GM21576 (cell line): ENCODE data around the gene ZMIZ1.

Source experiments
- ATAC-seq: cut with Tn5 transposase; IDR thresholded peaks from one replicate; pipeline ENCODE4 v1.9.1; 2021; ENCODE audit warnings: mild to moderate bottlenecking, moderate library complexity; ENCODE audit not compliant: unreplicated experiment

The ZMIZ1 gene

DNA sequence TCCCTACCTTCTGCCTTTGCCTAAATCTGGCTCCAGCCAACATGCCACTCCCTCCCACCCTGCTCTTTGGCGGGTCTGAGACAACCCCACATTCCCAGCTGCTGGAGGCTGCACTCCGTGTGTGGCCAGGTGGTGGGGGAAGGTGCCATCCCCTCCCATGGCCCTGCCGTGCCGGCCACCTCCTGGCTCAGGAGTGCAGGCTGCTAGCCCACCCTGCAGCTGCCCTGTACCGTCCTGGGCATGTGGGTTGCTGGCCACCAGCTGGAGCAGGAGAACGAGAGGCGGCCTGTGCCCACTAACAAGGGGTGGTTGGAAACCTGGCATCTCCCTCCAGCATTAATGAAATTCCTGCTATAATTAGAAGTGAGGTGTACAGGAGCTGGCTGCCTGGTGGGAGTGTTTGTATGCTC, 97.6 kb downstream of the ZMIZ1 start:
- no peak for ATAC-seq

DNA sequence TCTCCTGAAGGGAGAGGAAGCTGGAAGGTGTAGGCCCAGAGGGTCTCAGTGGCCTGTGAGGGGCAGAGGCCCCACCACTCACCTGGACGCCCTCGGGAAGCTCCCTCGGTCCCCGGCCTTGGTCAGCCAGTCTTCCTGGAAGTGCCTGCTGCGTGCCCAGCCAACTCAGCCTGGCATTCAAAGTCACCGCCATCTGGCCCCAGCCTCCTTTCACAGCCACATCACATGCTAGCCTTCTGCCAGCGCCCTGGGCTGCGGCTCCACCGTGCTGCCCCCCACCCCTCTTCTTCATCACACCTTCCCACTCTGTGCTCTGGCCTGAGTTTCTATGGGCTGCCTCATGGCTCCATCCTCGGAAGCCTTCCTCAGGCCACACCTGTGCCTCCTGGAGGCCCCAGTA, 98.0 kb downstream of the ZMIZ1 start:
- ATAC-seq, result no peak

DNA sequence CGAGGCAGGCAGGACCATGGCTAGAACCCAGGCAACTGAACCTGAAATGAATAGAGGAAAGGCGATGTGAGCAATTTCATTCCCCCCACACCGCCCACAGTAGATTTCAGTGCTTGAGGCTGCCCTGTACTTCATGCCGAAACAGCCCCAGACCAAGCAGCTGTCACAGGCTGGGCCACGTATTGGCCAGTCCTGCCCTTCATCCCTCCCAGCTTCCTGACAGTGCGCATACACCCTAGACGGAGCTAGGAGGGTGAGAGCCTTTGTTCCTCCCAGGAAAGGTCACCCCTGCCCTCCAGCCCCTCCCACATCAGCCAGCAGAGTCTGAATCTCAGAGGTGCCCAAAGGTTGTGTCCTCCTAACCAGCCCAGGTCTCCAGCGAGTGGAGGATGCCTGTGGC, 98.8 kb downstream of the ZMIZ1 start:
- ATAC-seq, result no peak

DNA sequence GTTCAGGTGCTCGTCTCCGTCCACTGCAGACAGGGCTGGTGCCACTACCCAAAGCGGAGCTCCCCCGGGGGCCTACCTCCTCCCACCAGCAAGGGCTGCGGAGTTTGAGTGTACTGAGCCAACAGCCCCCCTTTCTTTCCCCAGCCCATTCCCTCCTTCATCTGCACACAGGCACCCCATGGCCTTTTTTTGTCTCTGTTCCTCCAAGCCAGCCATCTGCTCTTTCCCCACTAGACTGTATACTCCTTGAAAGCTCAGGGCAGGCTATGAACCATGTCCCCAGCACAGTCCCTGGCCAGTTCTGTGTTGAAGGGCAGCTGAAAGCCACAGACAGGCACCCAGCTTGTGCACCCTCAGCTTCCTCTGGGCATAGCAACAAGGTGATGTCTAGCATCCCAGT, 99.4 kb downstream of the ZMIZ1 start:
- no peak for ATAC-seq

DNA sequence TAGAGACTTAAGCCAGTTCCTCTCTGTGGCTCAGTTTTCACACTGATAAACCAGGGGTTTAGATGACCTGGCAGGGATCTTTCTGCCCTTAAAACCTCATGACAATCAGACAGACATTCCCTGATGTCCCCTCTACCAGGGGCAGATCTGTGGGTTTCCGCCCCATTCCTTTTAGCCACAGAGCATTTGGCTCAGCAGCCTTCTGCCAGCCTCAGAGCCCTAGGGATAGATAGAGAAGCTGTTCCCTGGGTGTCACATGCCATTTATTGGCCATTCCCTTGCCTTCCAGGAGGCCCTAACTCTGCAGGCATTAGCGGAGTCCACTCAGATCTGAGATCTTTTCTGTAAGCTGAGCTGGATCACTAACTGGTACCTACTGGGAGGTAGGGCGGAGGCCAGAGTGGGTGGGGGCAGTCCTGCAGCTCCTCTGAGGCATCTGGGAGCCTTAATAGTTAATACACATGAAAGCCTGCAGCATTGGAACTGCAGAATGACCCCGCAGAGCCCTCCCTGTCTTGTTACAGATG, 101.5 kb downstream of the ZMIZ1 start:
- no peak for ATAC-seq

DNA sequence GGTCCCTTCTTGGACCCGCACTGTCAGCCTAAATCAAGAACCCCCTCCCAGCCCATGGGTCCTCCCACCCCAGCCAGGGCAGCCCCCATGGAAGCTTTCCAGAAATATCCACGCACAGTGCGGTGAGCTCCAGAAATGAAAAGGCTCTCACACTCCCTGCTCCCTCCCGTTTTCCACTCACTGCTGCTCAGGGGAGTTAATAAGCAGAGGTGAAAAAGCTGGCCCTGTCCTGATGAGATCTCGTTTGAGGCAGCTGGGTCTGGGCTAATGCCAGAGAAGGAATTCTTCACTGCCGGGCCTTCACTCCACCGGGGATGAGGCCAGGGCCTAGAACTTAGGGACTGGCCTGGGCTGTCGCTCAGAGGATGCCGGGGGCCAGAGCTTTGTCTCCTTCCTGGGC, 102.2 kb downstream of the ZMIZ1 start:
- ATAC-seq, result no peak

DNA sequence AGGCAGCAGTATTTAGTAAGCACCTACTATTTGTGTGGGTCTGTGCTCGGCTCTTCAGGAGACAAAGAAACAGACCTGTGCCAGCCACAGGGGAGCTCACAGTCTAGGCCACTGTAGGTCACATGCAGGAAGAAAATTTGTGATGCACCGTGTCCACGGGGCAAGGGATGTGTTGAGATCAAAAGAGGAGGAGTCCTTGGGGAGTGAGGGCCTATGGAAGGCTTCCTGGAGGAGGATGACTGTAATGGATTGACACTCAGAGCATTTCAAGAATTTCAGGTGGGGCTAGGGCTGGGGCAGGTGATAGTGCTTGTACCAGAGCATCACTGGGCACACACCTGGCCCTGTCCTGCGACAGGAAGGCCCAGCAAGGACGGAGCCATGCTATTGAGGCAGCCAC, 102.7 kb downstream of the ZMIZ1 start:
- ATAC-seq, result no peak

DNA sequence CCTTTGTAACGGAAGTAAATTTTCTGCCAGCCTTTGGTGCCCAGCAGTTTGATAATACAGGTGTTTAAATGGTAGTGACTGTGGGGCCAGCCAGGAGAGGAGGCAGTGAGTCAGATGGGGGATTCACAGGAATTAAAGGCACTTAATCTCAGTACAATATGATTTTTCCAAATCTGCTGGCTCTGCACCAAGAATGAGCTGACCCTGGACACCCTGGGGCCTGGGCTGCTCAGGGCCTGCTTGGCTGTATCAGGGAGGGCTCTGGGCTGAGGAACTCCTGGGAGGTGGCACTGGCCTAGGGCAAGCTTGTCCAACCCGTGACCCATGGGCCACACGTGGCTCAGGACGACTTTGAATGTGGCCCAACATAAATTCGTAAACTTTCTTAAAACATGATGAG, 104.1 kb downstream of the ZMIZ1 start:
- no peak for ATAC-seq

DNA sequence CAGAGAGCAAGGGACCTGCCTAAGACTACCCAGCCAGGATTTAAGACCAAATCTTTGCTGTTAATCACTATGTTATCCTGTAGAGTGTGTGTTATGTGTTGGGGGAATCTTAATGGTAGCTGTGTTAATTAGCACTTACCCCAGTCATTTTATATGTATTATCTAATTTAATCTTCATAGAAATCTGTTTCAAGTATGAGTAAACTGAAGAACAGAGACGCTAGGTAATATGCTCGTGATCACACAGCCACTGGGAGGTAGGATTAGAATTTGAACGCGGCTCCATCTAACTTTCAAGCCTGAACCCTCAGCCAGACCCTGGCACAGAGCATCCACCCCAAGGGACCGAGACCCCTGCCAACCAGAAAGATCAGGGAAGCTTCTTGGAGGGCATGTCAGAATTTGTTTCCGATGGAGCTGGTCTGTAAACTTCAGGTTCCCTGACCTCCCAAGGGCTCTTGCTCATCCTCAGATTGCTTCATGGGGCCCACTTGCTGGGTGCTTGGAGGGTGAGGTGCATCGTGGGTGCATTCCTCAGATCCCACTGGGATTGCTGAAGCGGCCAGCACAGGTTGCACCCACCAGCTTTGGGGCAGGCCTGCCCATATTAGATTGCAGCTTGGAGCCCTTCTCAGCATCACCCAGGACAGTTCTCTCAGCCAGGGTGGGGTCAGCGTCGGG, 105.0 kb downstream of the ZMIZ1 start:
- ATAC-seq, result no peak

DNA sequence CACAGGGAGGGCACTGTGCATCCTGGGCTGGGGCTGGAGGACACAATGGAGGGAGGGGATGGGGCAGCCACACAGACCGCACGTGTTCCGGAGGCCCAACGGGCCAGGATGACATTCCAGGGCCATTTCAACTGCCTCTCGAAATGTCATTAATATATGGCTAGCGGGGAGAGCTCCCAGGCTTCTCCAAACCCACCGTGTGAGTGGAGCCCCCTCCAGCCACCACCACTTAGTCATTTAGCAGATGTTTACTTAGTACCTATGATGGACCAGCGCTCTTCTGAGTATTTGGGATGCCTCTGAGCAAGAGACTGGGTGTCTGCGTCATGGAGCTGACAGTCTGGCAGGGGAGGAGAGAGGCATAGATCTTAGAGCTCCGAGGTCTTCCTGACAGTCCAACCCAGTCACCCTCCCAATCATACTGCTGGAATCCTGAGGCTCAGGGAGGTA, 107.3 kb downstream of the ZMIZ1 start:
- no peak for ATAC-seq

DNA sequence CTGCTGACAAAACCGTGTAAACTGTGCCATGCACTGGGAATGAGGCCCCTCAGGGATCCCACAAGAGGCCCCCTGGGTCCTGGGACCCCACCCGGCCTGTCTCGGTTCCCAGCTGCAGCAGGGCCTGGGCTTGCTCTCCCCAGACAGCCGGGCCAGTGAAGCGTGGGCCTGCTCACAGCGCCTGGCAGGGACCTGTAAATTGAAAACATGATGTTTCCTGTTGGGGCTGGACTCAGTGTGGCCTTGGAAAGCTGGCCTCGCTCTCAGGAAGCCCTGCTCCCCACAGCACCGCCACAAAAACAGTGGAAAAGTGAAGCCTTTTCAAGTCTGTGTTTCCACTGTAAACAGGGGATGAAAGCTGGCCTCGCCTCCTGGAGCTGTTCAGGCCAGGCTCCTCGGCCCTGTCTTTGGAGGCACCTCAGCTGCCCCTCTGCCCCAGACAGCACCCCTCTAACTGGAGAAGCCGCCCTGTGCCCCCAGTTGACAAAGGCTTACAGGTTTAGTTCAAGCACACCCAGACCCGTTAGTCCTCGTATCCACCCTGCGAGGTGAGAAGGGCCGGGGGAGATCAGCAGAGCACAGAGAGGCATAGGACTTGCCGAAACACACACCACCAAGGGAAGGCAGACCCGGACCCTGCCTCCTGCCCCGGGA, 108.3 kb downstream of the ZMIZ1 start:
- ATAC-seq, result no peak

DNA sequence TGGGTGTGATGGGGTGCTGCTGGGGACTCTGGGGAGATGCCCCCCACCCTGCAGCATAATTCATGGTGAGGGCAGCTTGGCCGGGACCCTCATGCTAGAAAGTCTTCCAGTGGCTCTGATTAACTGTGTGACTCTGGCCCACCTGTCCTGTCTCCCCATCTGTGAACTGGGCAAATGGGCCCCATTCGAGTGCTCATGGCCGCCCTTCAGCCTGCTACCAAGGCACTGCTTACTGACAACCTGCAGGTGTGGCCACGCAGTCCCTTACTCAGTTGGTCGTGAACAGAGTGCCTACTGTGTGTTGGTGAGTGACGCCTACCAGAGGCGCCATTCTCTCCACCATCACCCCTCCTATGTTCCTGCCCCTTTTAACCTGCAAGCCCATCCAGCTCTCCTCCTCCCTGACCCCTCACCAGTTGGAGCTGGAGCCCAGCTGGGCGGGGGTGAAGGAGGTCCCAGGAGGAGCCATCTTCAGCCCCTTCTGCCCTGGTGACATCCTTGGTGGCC, 109.4 kb downstream of the ZMIZ1 start:
- ATAC-seq, result no peak

DNA sequence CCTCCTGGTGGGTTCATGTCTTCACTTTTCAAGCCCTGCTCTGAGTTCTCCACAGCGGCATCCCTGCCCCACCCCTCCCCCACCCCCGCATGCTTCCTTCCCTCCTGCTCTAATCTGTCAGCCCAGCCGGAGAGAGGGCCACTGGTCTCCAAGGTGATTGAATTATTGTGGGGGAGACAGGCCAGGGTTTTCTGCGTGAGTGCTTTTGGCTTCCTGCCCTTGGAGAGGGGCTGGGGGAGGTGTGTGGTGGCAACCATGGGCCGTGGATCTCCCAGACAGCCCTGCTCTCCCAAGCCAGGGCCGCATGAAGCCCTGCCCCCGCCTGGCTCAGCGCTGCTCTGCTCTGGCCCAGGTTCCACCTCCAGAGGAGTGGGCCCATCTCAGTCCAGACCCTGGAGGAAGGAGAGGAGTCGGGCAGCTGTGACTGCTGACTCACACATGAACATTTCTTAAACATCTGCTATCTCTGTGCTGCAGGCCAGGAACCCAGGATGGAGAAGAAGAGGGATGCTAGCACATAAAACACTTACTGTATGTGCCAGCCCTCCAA, 109.9 kb downstream of the ZMIZ1 start:
- no peak for ATAC-seq

DNA sequence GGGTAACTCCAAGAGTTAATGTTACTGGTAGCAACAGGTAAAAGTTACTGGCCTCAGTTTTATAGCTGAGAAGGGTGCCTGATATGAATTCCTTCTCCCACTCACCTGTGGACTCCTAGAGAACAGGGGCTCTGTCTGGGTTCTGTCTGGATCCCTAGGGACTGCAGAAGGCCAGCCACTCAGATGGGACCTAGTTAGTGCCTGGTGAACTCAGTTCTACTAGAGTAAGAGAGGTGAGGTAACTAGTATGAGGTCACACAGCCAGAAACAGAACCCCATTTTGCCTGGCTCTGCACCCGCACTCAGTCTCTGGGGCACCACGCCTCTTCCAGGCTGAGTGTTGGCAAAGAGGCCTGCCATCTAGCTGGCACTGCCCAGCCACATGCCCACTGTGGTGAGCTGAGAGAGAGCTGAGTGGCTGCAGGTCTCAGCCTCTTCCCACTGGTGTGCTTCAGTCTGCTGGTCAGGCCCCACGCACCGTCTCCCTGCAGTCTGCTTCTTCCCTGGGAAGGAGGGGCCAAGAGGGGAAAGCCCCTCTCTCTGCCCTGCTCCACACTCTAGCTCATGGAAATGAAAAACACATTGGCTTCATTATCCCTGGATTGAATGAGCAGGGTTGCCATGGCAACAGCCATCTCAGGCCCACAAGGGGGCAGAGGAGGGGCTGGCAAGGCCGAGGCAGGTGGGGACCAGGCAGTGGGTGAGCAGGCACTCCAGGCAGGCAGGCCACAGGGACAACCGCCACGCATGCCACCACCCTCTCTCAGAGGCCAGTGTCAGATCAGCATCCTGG, 110.6 kb downstream of the ZMIZ1 start:
- no peak for ATAC-seq

DNA sequence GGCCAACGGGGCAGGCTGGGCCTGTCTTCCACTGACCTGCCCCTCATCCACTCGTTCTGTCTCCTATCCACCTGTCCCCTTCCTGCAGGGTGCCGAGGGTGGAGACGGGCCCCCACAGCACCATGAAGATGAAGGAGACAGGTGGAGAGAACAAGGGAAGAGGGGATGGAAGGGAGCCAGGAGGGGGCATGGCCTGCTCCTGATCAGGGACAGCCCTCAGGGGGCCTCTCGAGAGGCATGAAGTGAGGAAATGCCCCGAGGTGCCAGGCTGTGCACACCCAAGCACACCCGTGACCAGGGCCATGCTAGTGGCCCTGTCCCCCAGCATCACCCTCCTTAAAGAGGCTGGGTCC, 111.2 kb downstream of the ZMIZ1 start:
- ATAC-seq, result no peak

DNA sequence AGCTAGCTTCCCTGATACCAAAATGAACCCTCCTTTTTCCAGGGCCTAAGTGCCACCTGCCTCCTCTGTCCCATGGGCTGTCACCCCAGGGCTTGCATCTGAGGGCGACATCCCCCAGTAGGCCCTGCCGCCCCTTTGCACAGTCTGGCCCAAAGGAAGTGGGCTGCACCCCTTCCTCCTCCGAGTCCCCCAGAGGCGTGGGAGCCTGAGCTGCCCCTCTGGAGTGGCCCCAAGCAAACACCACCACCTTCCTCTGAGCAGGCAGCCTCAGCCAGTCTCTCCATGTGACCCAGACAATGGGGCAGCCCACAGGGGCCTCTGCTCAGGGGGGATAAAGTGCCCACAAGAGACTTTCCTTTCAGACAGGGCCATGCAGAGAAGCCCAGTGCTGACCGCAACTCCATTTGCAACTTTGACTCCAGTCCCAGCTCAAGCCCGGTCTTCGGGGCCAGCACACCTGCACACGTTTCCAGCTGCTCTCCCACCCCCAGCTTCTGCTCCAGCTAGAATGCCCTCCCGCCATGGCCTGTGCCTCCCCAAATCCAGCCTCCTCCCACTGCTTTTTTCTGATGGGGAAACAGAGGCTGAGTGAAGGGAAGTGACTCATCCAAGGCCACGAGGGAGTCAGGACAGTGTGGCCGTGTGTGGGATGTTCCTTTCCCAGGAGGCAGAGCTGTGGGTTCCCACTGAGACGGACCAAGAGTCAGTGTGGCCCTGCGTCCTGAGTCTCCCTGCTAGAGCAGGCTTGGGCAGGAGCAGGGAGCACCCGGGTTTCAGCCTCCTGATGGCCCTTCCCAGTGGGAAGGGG, 111.9 kb downstream of the ZMIZ1 start:
- no peak for ATAC-seq

DNA sequence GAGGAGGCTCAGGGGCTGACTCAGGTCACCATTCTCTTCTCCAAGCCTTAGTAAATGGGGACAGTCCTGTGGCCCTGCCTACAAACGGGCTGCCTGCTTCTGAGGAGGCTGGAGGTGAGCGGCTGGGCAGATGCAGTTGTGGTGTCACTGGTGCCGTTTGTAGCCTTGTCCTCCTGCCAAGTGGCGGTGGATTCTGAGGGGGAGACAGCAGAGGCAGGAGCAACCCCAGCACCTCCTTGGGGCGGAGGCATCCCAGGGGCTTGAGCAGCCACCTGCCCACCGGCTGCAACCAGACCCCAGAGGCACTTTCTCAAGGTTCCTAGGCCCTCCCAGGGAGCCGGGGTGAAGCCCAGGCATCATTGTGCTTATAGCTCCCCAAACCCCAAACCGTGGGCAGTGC, 112.5 kb downstream of the ZMIZ1 start:
- no peak for ATAC-seq

DNA sequence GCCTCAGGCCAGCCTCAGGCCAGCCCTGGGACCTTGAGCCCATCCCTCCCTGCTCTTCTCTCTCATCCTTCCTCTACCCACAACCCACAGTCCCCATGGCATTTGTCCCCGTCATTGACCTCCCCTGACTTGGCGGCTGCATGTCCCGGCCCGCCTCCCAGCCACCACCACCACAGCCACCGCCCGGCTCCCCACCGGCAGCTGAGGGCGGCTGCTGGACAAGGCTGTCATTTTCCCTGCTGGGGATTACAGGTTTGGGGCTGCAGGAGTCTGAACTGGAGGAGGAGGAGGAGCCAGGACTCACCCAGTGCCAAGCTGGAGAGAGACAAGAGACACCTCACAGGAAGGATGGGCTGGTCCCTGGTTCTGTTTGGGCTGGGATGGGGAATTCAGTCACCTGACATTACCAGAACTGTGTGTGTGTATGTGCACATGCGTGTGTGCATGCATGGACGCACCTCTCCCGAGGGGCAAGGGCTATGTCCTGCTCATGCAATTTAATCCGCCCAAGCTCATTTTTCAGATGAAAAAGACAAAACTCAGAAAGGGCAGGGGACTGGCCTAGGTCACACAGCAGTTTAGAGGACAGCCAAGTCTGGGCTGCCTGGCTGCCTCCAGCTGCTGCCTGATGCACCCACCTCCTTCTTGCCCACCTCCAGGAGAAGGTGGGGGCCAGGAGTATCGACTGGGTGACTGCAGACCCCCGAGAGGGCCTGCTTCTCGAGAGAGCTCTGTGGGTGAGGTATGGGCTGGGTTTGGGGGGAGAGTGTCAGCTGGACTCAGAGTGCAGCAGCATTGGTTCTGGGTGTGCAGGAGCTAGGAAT, 113.1 kb downstream of the ZMIZ1 start:
- no peak for ATAC-seq

DNA sequence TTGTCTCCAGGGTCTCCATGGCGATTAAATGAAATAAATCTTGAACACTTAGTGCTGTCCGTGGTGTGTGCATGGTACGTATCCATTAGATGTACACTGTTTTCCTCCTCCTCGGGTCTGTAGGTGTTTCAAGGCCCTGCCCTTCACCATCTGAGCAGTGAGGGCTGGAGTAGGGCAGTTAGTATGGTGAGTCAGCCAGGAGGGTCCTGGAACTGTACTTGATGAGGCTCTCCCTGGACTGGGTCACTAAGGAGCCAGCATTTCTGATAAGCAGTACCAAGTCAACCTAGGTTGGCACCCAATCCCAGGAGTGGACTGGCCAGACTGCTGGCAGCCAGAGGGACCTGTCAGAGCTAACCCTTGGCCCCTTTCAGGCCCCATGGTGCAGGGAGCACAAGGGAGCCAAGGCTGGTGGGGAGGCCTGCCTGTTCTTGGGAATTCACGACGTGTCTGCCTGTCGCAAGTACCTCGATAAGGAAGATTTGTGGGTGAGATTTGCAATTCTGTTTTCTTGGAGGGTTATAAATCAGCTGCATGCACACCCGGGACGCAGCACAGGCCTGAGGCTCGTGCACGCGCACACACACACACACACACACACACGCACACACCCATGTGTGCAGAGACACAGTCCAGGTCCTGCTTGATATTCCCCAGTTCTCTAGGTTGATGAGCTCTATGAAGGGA, 114.2 kb downstream of the ZMIZ1 start:
- ATAC-seq, result no peak
